Brain pericyte (primary cell): ENCODE measurements around the gene GTSE1.
"Not testable (repeated sequence)": the region's sequence is repeated elsewhere in the genome, so short reads cannot be mapped to it uniquely, and the experiment has no call there.

Experiments used
- DNase-seq: peaks from one replicate; pipeline ENCODE4 v3.0.0-alpha.2; 2012; ENCODE audit warnings: low read depth, low spot score

GTSE1 gene

GRCh38 chr22:46296257-46297150, at the start of gene GTSE1:
TSS of gene GTSE1 (plus strand) at chr22:46296870. CDS start at chr22:46297401, 531 bp downstream.
- peak; percentile 89 for DNase-seq

- no peak for DNase-seq
These were observed 49.2 kb upstream of the GTSE1 start for GRCh38 chr22:46247443-46247975.

GRCh38 chr22:46250035-46250782, 46.5 kb upstream of the GTSE1 start, which contains the start of gene CDPF1:
TSS of gene CDPF1 (minus strand) at chr22:46250293. CDS start at chr22:46248284, 2,009 bp downstream.
- peak; percentile 37 for DNase-seq

- DNase-seq = no peak
These were observed 45.9 kb upstream of the GTSE1 start for GRCh38 chr22:46250783-46251125.

GRCh38 chr22:46251266-46251665, 45.4 kb upstream of the GTSE1 start:
- no peak for DNase-seq

GRCh38 chr22:46251816-46252380, 44.8 kb upstream of the GTSE1 start:
- no peak for DNase-seq

- no peak for DNase-seq
These were observed 40.2 kb upstream of the GTSE1 start for GRCh38 chr22:46256358-46256958.

- no peak for DNase-seq
These were observed 37.3 kb upstream of the GTSE1 start for GRCh38 chr22:46259374-46259773.

- no peak for DNase-seq
These were observed 36.6 kb upstream of the GTSE1 start for GRCh38 chr22:46260038-46260437.

GRCh38 chr22:46262449-46263215, 34.0 kb upstream of the GTSE1 start:
- no peak for DNase-seq

GRCh38 chr22:46263216-46263590, 33.5 kb upstream of the GTSE1 start, which contains the start of gene PKDREJ:
TSS of gene PKDREJ (minus strand) at chr22:46263343. CDS start at chr22:46263322, 21 bp downstream.
- DNase-seq = no peak

- not testable (repeated sequence) for DNase-seq
These were observed 32.1 kb upstream of the GTSE1 start for GRCh38 chr22:46264520-46264919.

GRCh38 chr22:46265627-46266026, 31.0 kb upstream of the GTSE1 start:
- DNase-seq = not testable (repeated sequence)

GRCh38 chr22:46267431-46268279, 29.0 kb upstream of the GTSE1 start, which contains the start of gene TTC38:
TSS of gene TTC38 (plus strand) at chr22:46268008. CDS start at chr22:46268040, 32 bp downstream.
- peak; percentile 22 for DNase-seq

- no peak for DNase-seq
These were observed 27.1 kb upstream of the GTSE1 start for GRCh38 chr22:46269564-46269963.

GRCh38 chr22:46272196-46272595, 24.5 kb upstream of the GTSE1 start:
- DNase-seq = no peak

- no peak for DNase-seq
These were observed 23.8 kb upstream of the GTSE1 start for GRCh38 chr22:46272762-46273431.

GRCh38 chr22:46273432-46274148, 23.1 kb upstream of the GTSE1 start:
- DNase-seq = no peak
